Mucosa of descending colon (tissue), 3 donors: ENCODE results near the gene ITPA. TPM values are rescaled to one million over a fixed set of nuclear protein-coding genes. Genes with fewer than 3 reads are reported as not detected.

ENCODE experiments used
- ATAC-seq: fragments of 200-7000 bp; cut with Tn5 transposase; one replicate; pipeline ENCODE4 v1.9.1; 2020; ENCODE audit warnings: mild to moderate bottlenecking, moderate library complexity
- DNase-seq, 3 donors: peaks; one replicate each; pipeline ENCODE4 v3.0.0-alpha.2; 2020
- H3K36me3 ChIP-seq: fragments of 200-600 bp; one replicate; pipeline ENCODE4 v1.8.0; 2021; ENCODE audit warnings: low read depth, mild to moderate bottlenecking
- H3K4me1 ChIP-seq: fragments of 200-600 bp; one replicate; pipeline ENCODE4 v1.8.0; 2021; ENCODE audit warnings: low read depth, mild to moderate bottlenecking
- H3K4me3 ChIP-seq: fragments of 200-600 bp; one replicate; pipeline ENCODE4 v1.8.0; 2021; ENCODE audit warnings: mild to moderate bottlenecking
- H3K9me3 ChIP-seq: fragments of 200-600 bp; one replicate; pipeline ENCODE4 v1.8.0; 2021; ENCODE audit warnings: mild to moderate bottlenecking
- CTCF ChIP-seq: fragments of 200-600 bp; IDR thresholded peaks from one replicate; pipeline ENCODE4 v1.8.0; 2022; ENCODE audit warnings: antibody characterized with exemption, mild to moderate bottlenecking
- intact Hi-C, 2 donors: fragments of 100-400 bp; cut with DNase I in 1 of 2; cut with micrococcal nuclease in 1 of 2; formaldehyde crosslinking; loops; one replicate each; pipeline versions ENCODE4 v1.11.0 to v1.11.1; 2022; cut with DNase I, micrococcal nuclease
- total RNA-seq, 3 donors: library from RNA; stranded (reverse); fragmentation: NEBNext Ultra II Directional in 2 of 3; extraction: Animal tissue kit (Norgen Biotek cat#: 25700) in 2 of 3; gene quantifications; one replicate each; pipeline versions ENCODE4 v1.2.1 to v1.2.4, GENCODE V29; 2021 to 2023
- donor health status: DM: no; HTN: no; CAD: no; lungs with moderate emphysema.
- donor health status: DM: no; HTN: no; CAD: no.
- donor health status: DM: no; HTN: yes; CAD: no.

Gene ITPA
- total RNA-seq, 3 donors from 2014 or later, result 29.8 to 44.7 (median 43.8) TPM

- no peak for ATAC-seq
- H3K4me1 ChIP-seq, result no peaks in the 10 kb centered on the region
- TF ChIP-seq CTCF, result no peak
- no peak overlapping the region for H3K4me3 ChIP-seq
- intact Hi-C loops, result no loop called here
- no peak for DNase-seq
- H3K36me3 ChIP-seq, result no peaks in the 10 kb centered on the region
- H3K9me3 ChIP-seq, result no peaks in the 10 kb centered on the region
Observed at GRCh38 chr20:3262566-3262965, 53.3 kb downstream of the ITPA start.

GRCh38 chr20:3270051-3270450 lies 60.8 kb downstream of the ITPA start:
- intact Hi-C loops, result no loop called here
- Histone ChIP-seq H3K4me1 (no peaks in the 10 kb centered on the region), H3K9me3 (no peaks in the 10 kb centered on the region), H3K4me3 (no peak overlapping the region), H3K36me3 (no peaks in the 10 kb centered on the region)
- no peak for TF ChIP-seq CTCF
- DNase-seq (no peak), ATAC-seq (no peak)

- H3K9me3 ChIP-seq, result no peaks in the 10 kb centered on the region
- DNase-seq (no peak), ATAC-seq (no peak)
- H3K4me3 ChIP-seq, result no peak overlapping the region
- H3K36me3 ChIP-seq, result no peaks in the 10 kb centered on the region
- intact Hi-C loops, result no loop called here
- no peak for TF ChIP-seq CTCF
- no peaks in the 10 kb centered on the region for H3K4me1 ChIP-seq
Observed at GRCh38 chr20:3273371-3273770, 64.1 kb downstream of the ITPA start.

Other genes starting within 250 kb of the ITPA start
- 1 to 10 TPM in 1 of 3 donors, not detected in 2; 1.1 TPM for gene GNRH2, start 165.9 kb upstream of the ITPA start, total RNA-seq
- 10 to 100 TPM; 29.6 to 47.9 (median 32.9) TPM for gene MRPS26, start 163.4 kb upstream of the ITPA start, total RNA-seq
- under 1 TPM in 1 of 3 donors, not detected in 2; 0.66 TPM for gene OXT, start 137.9 kb upstream of the ITPA start, total RNA-seq
- not detected for gene AVP, start 124.8 kb upstream of the ITPA start, total RNA-seq
- 10 to 100 TPM; 15.5 to 17.7 (median 16.0) TPM for gene FASTKD5, start 49.6 kb upstream of the ITPA start, total RNA-seq
- 1 to 10 TPM; 5.9 to 9.2 (median 8.5) TPM for gene UBOX5, start 49.6 kb upstream of the ITPA start, total RNA-seq
- 1 to 10 TPM; 4.2 to 9.9 (median 8.0) TPM for gene LZTS3, start 35.9 kb upstream of the ITPA start, total RNA-seq
- gene DDRGK1, start 4.8 kb upstream of the ITPA start, total RNA-seq, result 10 to 100 TPM; 51.3 to 80.3 (median 62.9) TPM
- gene SLC4A11, start 29.7 kb downstream of the ITPA start, total RNA-seq, result 1 to 10 TPM in 2 of 3 donors, under 1 TPM in 1; 0.31 to 1.2 (median 1.1) TPM
- 10 to 100 TPM in 1 of 3 donors, 1 to 10 TPM in 2; 1.9 to 25.4 (median 3.9) TPM for gene DNAAF9, start 198.2 kb downstream of the ITPA start, total RNA-seq